Uterus (tissue), 2 donors: ENCODE measurements around the gene CCL7.

Source experiments
- POLR2A ChIP-seq, 2 donors: fragments of 450-650 bp; IDR thresholded peaks; one replicate each; pipeline ENCODE4 v1.6.1; 2016; ENCODE audit warnings: antibody characterized with exemption in 2 of 2, mild to moderate bottlenecking in 1 of 2, moderate library complexity in 1 of 2
- TF ChIP-seq, protein P1 (sequence below), 4 experiments: fragments of 200-600 bp in 2 of 4; fragments of 450-650 bp in 2 of 4; sonication (generic) in 2 of 4; IDR thresholded peaks; one replicate each; pipeline ENCODE4 v1.5.1; 2016 to 2019; ENCODE audit warnings: antibody characterized with exemption in 4 of 4, mild to moderate bottlenecking in 2 of 4, moderate library complexity in 1 of 4

DNA sequence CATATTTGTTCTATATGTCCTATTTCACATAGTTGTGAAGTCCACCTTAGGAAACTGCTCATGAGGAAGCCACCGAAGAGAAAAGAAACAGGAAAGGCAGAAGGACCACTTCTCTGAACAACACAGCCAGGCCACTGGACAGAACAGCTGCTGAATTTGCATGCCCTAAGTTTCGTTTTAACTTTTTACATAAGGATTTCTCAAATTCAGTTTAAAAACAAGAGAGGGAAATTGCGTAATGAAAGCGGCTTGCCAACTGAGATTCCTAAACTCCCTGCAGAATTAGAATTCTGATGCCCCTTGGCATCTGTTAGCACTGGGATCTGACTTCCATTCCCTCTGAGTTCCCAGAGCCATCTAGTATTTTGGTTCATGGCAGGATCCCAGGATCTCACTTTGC lies 44.3 kb downstream of the CCL7 start:
- TF ChIP-seq POLR2A (IDR thresholded peaks at IDR 0.05), result no peak
- TF ChIP-seq, protein P1, sequence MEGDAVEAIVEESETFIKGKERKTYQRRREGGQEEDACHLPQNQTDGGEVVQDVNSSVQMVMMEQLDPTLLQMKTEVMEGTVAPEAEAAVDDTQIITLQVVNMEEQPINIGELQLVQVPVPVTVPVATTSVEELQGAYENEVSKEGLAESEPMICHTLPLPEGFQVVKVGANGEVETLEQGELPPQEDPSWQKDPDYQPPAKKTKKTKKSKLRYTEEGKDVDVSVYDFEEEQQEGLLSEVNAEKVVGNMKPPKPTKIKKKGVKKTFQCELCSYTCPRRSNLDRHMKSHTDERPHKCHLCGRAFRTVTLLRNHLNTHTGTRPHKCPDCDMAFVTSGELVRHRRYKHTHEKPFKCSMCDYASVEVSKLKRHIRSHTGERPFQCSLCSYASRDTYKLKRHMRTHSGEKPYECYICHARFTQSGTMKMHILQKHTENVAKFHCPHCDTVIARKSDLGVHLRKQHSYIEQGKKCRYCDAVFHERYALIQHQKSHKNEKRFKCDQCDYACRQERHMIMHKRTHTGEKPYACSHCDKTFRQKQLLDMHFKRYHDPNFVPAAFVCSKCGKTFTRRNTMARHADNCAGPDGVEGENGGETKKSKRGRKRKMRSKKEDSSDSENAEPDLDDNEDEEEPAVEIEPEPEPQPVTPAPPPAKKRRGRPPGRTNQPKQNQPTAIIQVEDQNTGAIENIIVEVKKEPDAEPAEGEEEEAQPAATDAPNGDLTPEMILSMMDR (IDR thresholded peaks at IDR 0.05), result no peak
